Esophagus squamous epithelium (tissue), 5 donors: ENCODE results near the gene DLGAP4. TPM values are rescaled to one million over a fixed set of nuclear protein-coding genes. Genes with fewer than 3 reads are reported as not detected.

Source experiments
- DNase-seq: peaks from one replicate; lab custom pipeline; 2025; lab: John Stamatoyannopoulos, UW
- H3K27ac ChIP-seq, 4 donors: fragments of 200-600 bp; sonication (generic); one replicate each; pipeline ENCODE4 v1.5.1; 2016 to 2019; ENCODE audit warnings: mild to moderate bottlenecking in 1 of 4
- H3K27me3 ChIP-seq, 4 donors: fragments of 200-600 bp; sonication (generic); 1 replicate in 3 of 4; 2 replicates in 1 of 4; pipeline versions ENCODE4 v1.5.1 to v1.6.0; 2017 to 2021; ENCODE audit warnings: antibody characterized with exemption in 1 of 4
- H3K36me3 ChIP-seq, 3 donors: fragments of 200-600 bp; sonication (generic); one replicate each; pipeline ENCODE4 v1.5.1; 2016 to 2019
- H3K4me1 ChIP-seq, 3 donors: fragments of 200-600 bp; sonication (generic); one replicate each; pipeline ENCODE4 v1.5.1; 2017 to 2019
- H3K4me3 ChIP-seq, 4 donors: fragments of 200-600 bp; sonication (generic); 1 replicate in 3 of 4; 2 replicates in 1 of 4; pipeline ENCODE4 v1.5.1; 2016 to 2019; ENCODE audit warnings: mild to moderate bottlenecking in 2 of 4, moderate library complexity in 1 of 4
- H3K9me3 ChIP-seq, 3 donors: fragments of 200-600 bp; sonication (generic); one replicate each; pipeline ENCODE4 v1.5.1; 2016 to 2019
- POLR2A ChIP-seq, 4 donors: fragments of 450-650 bp; IDR thresholded peaks; one replicate each; pipeline ENCODE4 v1.6.1; 2017; ENCODE audit warnings: antibody characterized with exemption in 4 of 4, mild to moderate bottlenecking in 4 of 4, moderate library complexity in 3 of 4
- WGBS, 2 donors: methylation state at CpG; one replicate each; pipeline ENCODE4 v1.1.5; 2018; 5-methylcytosine and 5-hydroxymethylcytosine counted together
- intact Hi-C: fragments of 100-400 bp; cut with DNase I; formaldehyde crosslinking; loops from one replicate; pipeline ENCODE4 v1.15.0; 2022
- total RNA-seq, 4 donors: library from RNA; depleted of rRNA; stranded (reverse); fragments of >200 nt; gene quantifications; one replicate each; pipeline ENCODE4 v1.1.0, GENCODE V29; 2016
- TF ChIP-seq, protein P1 (sequence below), 6 experiments: fragments of 450-650 bp in 4 of 6; fragments of 200-600 bp in 2 of 6; sonication (generic) in 2 of 6; IDR thresholded peaks; one replicate each; pipeline ENCODE4 v1.5.1; 2016 to 2019; ENCODE audit warnings: antibody characterized with exemption in 6 of 6, mild to moderate bottlenecking in 4 of 6, moderate library complexity in 4 of 6
- donor health status: DM: yes; HTN: yes; CAD: no.

The DLGAP4 gene
- total RNA-seq, 4 donors from 2014 or later = 9.4 to 40.4 (median 16.4) TPM

GRCh38 chr20:36528176-36528874, 222.2 kb downstream of the DLGAP4 start:
- Histone ChIP-seq H3K4me1 (peaks cover 0 to 4% (median 0%) of the 10 kb centered on the region in 3 donors), H3K27ac (peak overlapping the region in 3 of 4 donors; percentile 28 to 75 (median 62)), H3K4me3 (no peak overlapping the region), H3K36me3 (peaks cover 23 to 56% (median 25%) of the 10 kb centered on the region in 3 donors), H3K9me3 (no peaks in the 10 kb centered on the region), H3K27me3 (no peaks in the 10 kb centered on the region)
- WGBS, 2 donors = 82% methylated on average over 4 of the region's 18 CpGs; no CpG with 5 or more reads in 1 of the 2 donors
- no peak for DNase-seq
- intact Hi-C loops = no loop called here
- TF ChIP-seq, protein P1, sequence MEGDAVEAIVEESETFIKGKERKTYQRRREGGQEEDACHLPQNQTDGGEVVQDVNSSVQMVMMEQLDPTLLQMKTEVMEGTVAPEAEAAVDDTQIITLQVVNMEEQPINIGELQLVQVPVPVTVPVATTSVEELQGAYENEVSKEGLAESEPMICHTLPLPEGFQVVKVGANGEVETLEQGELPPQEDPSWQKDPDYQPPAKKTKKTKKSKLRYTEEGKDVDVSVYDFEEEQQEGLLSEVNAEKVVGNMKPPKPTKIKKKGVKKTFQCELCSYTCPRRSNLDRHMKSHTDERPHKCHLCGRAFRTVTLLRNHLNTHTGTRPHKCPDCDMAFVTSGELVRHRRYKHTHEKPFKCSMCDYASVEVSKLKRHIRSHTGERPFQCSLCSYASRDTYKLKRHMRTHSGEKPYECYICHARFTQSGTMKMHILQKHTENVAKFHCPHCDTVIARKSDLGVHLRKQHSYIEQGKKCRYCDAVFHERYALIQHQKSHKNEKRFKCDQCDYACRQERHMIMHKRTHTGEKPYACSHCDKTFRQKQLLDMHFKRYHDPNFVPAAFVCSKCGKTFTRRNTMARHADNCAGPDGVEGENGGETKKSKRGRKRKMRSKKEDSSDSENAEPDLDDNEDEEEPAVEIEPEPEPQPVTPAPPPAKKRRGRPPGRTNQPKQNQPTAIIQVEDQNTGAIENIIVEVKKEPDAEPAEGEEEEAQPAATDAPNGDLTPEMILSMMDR (IDR thresholded peaks at IDR 0.05) = no peak
- TF ChIP-seq POLR2A (IDR thresholded peaks at IDR 0.05) = no peak

GRCh38 chr20:36528875-36529417, 222.8 kb downstream of the DLGAP4 start:
- DNase-seq = no peak
- no peaks in the 10 kb centered on the region for H3K4me1 ChIP-seq
- H3K27me3 ChIP-seq = no peaks in the 10 kb centered on the region
- intact Hi-C loops = no loop called here
- peak overlapping the region in 2 of 4 donors; percentile 28 to 75 for H3K27ac ChIP-seq
- H3K4me3 ChIP-seq = no peak overlapping the region
- no peak for TF ChIP-seq POLR2A (IDR thresholded peaks at IDR 0.05)
- TF ChIP-seq, protein P1 (IDR thresholded peaks at IDR 0.05) = no peak
- H3K36me3 ChIP-seq = peaks cover 23 to 50% (median 25%) of the 10 kb centered on the region in 3 donors
- H3K9me3 ChIP-seq = no peaks in the 10 kb centered on the region
- WGBS, 2 donors = 86 to 97% methylated on average over 8 to 11 of the region's 14 CpGs

DNA sequence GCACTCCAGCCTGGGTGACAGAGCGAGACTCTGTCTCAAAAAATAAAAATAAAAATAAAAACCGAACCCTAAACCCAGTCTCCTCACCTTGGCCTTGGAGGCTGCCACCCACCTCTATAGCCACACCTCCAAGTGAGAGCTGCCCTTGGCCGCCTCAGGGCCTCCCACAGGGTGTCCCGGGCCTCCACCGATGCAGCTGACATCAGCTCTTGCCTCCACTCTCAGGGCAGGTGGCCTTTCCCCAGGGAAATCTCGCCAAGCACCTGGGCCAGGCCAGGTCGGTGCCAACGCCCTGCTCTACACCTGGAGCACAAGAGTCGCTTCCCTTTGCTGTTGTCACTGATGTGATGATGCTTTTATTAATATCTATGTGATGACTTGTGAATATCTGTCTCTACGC, 226.2 kb downstream of the DLGAP4 start:
- peaks cover 4 to 16% (median 5%) of the 10 kb centered on the region in 3 donors for H3K36me3 ChIP-seq
- TF ChIP-seq POLR2A (IDR thresholded peaks at IDR 0.05) = no peak
- TF ChIP-seq, protein P1 (IDR thresholded peaks at IDR 0.05) = no peak
- WGBS, 2 donors = 64 to 79% methylated on average over 6 of the region's 10 CpGs
- H3K27ac ChIP-seq = no peak overlapping the region
- no peak overlapping the region for H3K4me3 ChIP-seq
- intact Hi-C loops = no loop called here
- no peaks in the 10 kb centered on the region for H3K9me3 ChIP-seq
- no peaks in the 10 kb centered on the region for H3K27me3 ChIP-seq
- DNase-seq = no peak
- no peaks in the 10 kb centered on the region for H3K4me1 ChIP-seq

DNA sequence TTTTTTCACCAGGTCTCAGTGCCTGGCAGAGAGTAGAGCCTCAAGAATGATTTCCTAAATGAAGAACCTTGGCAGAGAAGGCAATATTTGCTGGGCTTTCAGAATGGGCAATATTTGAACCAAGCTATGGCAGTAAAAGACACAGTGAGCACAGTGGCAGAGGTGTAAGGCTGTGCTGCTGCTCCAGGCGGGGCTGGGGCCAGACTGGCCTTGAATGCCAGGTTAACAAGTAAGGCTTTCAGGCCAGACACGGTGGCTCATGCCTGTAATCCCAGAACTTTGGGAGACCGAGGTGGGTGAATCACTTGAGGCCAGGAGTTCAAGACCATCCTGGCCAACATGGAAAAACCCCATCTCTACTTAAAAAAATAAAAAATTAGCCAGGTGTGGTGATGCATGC, 226.7 kb downstream of the DLGAP4 start:
- 74 to 82% methylated on average over 3 of the region's 3 CpGs for WGBS, 2 donors
- Histone ChIP-seq H3K27me3 (no peaks in the 10 kb centered on the region), H3K4me1 (no peaks in the 10 kb centered on the region), H3K4me3 (no peak overlapping the region), H3K9me3 (no peaks in the 10 kb centered on the region), H3K36me3 (peaks cover 0 to 11% (median under 1%) of the 10 kb centered on the region in 3 donors), H3K27ac (no peak overlapping the region)
- intact Hi-C loops = no loop called here
- no peak for DNase-seq
- TF ChIP-seq, protein P1 (IDR thresholded peaks at IDR 0.05) = no peak
- TF ChIP-seq POLR2A (IDR thresholded peaks at IDR 0.05) = no peak

DNA sequence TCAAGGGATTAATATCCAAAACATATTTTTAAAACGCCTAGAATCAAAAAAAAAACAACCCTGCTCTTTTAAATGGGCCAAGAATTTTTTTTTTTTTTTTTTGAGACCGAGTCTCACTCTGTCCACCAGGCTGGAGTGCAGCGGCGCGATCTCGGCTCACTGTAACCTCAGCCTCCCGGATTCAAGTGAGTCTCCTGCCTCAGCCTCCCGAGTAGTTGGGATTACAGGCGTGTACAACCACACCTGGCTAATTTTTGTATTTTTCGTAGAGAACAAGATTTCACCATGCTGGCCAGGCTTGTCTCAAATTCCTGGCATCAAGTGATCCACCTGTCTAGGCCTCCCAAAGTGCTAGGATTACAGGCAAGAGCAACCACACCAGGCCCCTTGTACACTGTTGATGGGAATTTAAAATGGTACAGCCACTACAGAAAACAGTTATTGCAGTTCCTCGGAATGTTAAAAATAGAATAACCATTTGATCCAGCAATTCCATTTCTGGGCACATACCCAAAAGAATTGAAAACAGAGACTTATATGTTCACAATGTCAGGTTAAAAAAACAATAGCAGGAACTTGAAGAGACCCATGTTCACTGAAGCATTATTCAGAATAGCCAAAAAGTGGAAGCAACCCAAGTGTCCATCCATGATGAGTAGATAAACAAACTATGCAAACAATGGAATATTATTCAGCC, 232.0 kb downstream of the DLGAP4 start:
- H3K36me3 ChIP-seq = no peaks in the 10 kb centered on the region
- intact Hi-C loops = no loop called here
- no peak for DNase-seq
- WGBS, 2 donors = 67 to 70% methylated on average over 11 of the region's 11 CpGs
- TF ChIP-seq, protein P1 (IDR thresholded peaks at IDR 0.05) = no peak
- TF ChIP-seq POLR2A (IDR thresholded peaks at IDR 0.05) = no peak
- H3K4me1 ChIP-seq = peaks cover 7 to 35% (median 9%) of the 10 kb centered on the region in 3 donors
- H3K9me3 ChIP-seq = no peaks in the 10 kb centered on the region
- peaks cover 0 to 18% (median 0%) of the 10 kb centered on the region in 4 donors for H3K27me3 ChIP-seq
- H3K4me3 ChIP-seq = no peak overlapping the region
- peak overlapping the region in 3 of 4 donors; percentile 55 to 92 (median 90) for H3K27ac ChIP-seq
